Astrocyte of the hippocampus (primary cell): ENCODE measurements around the gene GLUD2.
"Not testable (repeated sequence)": the region's sequence is repeated elsewhere in the genome, so short reads cannot be mapped to it uniquely, and the experiment has no call there.

ENCODE experiments used
- DNase-seq: peaks from one replicate; pipeline ENCODE4 v3.0.0; 2011; ENCODE audit warnings: low read depth, low spot score

Gene GLUD2

GRCh38 chrX:121047441-121048419 lies at the start of gene GLUD2:
GLUD2 (plus strand) TSS chrX:121047610; CDS start chrX:121047685, 75 bp downstream.
- DNase-seq: peak; percentile 50

- DNase-seq: no peak
Measured at GRCh38 chrX:120999413-120999812, 48.0 kb upstream of the GLUD2 start.

- DNase-seq: peak; percentile 7
Measured at GRCh38 chrX:121000589-121000988, 46.8 kb upstream of the GLUD2 start.

GRCh38 chrX:121008920-121009319 lies 38.5 kb upstream of the GLUD2 start:
- DNase-seq: peak; percentile 5

GRCh38 chrX:121009764-121010163 lies 37.6 kb upstream of the GLUD2 start:
- DNase-seq: no peak

- DNase-seq: peak; percentile 5
Measured at GRCh38 chrX:121010218-121010617, 37.2 kb upstream of the GLUD2 start.

GRCh38 chrX:121011254-121011653 lies 36.2 kb upstream of the GLUD2 start:
- DNase-seq: no peak

GRCh38 chrX:121013897-121014455 lies 33.4 kb upstream of the GLUD2 start:
- no peak for DNase-seq

GRCh38 chrX:121014826-121015225 lies 32.6 kb upstream of the GLUD2 start:
- DNase-seq: no peak

GRCh38 chrX:121028419-121028818 lies 19.0 kb upstream of the GLUD2 start:
- no peak for DNase-seq

- DNase-seq: no peak
Measured at GRCh38 chrX:121030083-121030482, 17.3 kb upstream of the GLUD2 start.

GRCh38 chrX:121032531-121032930 lies 14.9 kb upstream of the GLUD2 start:
- no peak for DNase-seq

- no peak for DNase-seq
Measured at GRCh38 chrX:121036137-121036536, 11.3 kb upstream of the GLUD2 start.

GRCh38 chrX:121036951-121037350 lies 10.5 kb upstream of the GLUD2 start:
- DNase-seq: no peak

- no peak for DNase-seq
Measured at GRCh38 chrX:121050781-121051180, 3.4 kb downstream of the GLUD2 start.

- no peak for DNase-seq
Measured at GRCh38 chrX:121052122-121052521, 4.7 kb downstream of the GLUD2 start.

- no peak for DNase-seq
Measured at GRCh38 chrX:121062289-121062688, 14.9 kb downstream of the GLUD2 start.

GRCh38 chrX:121064579-121064978 lies 17.2 kb downstream of the GLUD2 start:
- DNase-seq: no peak

GRCh38 chrX:121084247-121084646 lies 36.8 kb downstream of the GLUD2 start:
- DNase-seq: not testable (repeated sequence)

GRCh38 chrX:121084903-121085611 lies 37.6 kb downstream of the GLUD2 start:
- no peak for DNase-seq

GRCh38 chrX:121085612-121086010 lies 38.2 kb downstream of the GLUD2 start:
- DNase-seq: no peak

GRCh38 chrX:121093011-121093410 lies 45.6 kb downstream of the GLUD2 start:
- no peak for DNase-seq
